Measurements from ENCODE around the gene KCNJ14. TPM values are rescaled to one million over a fixed set of nuclear protein-coding genes. Genes with fewer than 3 reads are reported as not detected.
A peak's percentile ranks its signal among the peaks of the same experiment; 100 is the strongest.

The KCNJ14 gene
- total RNA-seq, 3 donors from 2014 or later: 0.80 to 1.6 (median 1.0) TPM

GRCh38 chr19:48510421-48511268, 55.3 kb downstream of the KCNJ14 start:
- intact Hi-C loops (cut with DNase I; ENCODE audit: low total_unique reads): no loop called here
- TF ChIP-seq POLR2AphosphoS5 (IDR thresholded peaks at IDR 0.05) (peak in 1 of 3 donors; percentile 21), POLR2A (IDR thresholded peaks at IDR 0.05) (no peak)

GRCh38 chr19:48511321-48511731, 56.0 kb downstream of the KCNJ14 start:
- Histone ChIP-seq H3K27ac (peak overlapping the region in 1 of 2 donors; percentile 32), H3K9me3 (no peaks in the 10 kb centered on the region), H3K27me3 (peaks cover 9 to 17% of the 10 kb centered on the region in 2 donors), H3K4me3 (peak overlapping the region in 2 of 3 donors; percentile 46 to 62), H3K36me3 (no peaks in the 10 kb centered on the region), H3K4me1 (peaks cover 0 to 5% of the 10 kb centered on the region in 2 donors)
- intact Hi-C loops (cut with DNase I; ENCODE audit: low total_unique reads): no loop called here
- DNase-seq (ENCODE audit: low spot score in 2 of 2): no peak
- TF ChIP-seq POLR2A (IDR thresholded peaks at IDR 0.05): no peak
- no peak for TF ChIP-seq CTCF (IDR thresholded peaks at IDR 0.05)
- TF ChIP-seq POLR2AphosphoS5 (IDR thresholded peaks at IDR 0.05): no peak

More at GRCh38 chr19:48510421-48511268, 55.3 kb downstream of the KCNJ14 start:
- peak; percentile 60 to 77 for DNase-seq (ENCODE audit: low spot score in 2 of 2)
- H3K4me1 ChIP-seq: peaks cover 0 to 5% of the 10 kb centered on the region in 2 donors
- H3K4me3 ChIP-seq: peak overlapping the region in 2 of 3 donors; percentile 46 to 62
- peaks cover 9 to 17% of the 10 kb centered on the region in 2 donors for H3K27me3 ChIP-seq
- no peaks in the 10 kb centered on the region for H3K9me3 ChIP-seq
- no peaks in the 10 kb centered on the region for H3K36me3 ChIP-seq
- peak overlapping the region in 1 of 2 donors; percentile 32 for H3K27ac ChIP-seq

GRCh38 chr19:48511800-48512503, 56.6 kb downstream of the KCNJ14 start, which contains the start of gene LMTK3:
Gene LMTK3 (minus strand): TSS chr19:48511835. CDS start chr19:48511576, 259 bp downstream.
- TF ChIP-seq CTCF (IDR thresholded peaks at IDR 0.05): no peak
- no peak for TF ChIP-seq POLR2AphosphoS5 (IDR thresholded peaks at IDR 0.05)
- TF ChIP-seq POLR2A (IDR thresholded peaks at IDR 0.05): no peak
- no peak for DNase-seq (ENCODE audit: low spot score in 2 of 2)
- Histone ChIP-seq H3K4me1 (peaks cover 0 to 5% of the 10 kb centered on the region in 2 donors), H3K36me3 (no peaks in the 10 kb centered on the region), H3K4me3 (peak within 1 kb of the TSS in 2 of 3 donors; percentile 46 to 62), H3K9me3 (no peaks in the 10 kb centered on the region), H3K27me3 (peaks cover 9 to 17% of the 10 kb centered on the region in 2 donors), H3K27ac (peak within 1 kb of the TSS in 1 of 2 donors; percentile 32)
- intact Hi-C loops (cut with DNase I; ENCODE audit: low total_unique reads): no loop called here

GRCh38 chr19:48512504-48513288, 57.3 kb downstream of the KCNJ14 start:
- Histone ChIP-seq H3K36me3 (no peaks in the 10 kb centered on the region), H3K4me3 (peak overlapping the region in 2 of 3 donors; percentile 67 to 68), H3K9me3 (no peaks in the 10 kb centered on the region), H3K4me1 (peaks cover 0 to 5% of the 10 kb centered on the region in 2 donors), H3K27me3 (peaks cover 9 to 17% of the 10 kb centered on the region in 2 donors), H3K27ac (no peak overlapping the region)
- TF ChIP-seq POLR2AphosphoS5 (IDR thresholded peaks at IDR 0.05): no peak
- TF ChIP-seq POLR2A (IDR thresholded peaks at IDR 0.05): no peak
- no peak for TF ChIP-seq CTCF (IDR thresholded peaks at IDR 0.05)
- intact Hi-C loops (cut with DNase I; ENCODE audit: low total_unique reads): no loop called here
- DNase-seq (ENCODE audit: low spot score in 2 of 2): no peak
